DND-41 (cell line): ENCODE measurements around the gene ZFYVE1.

Experiments used
- CTCF ChIP-seq: IDR thresholded peaks from 2 replicates; pipeline ENCODE4 v1.5.1; 2012; ENCODE audit warnings: borderline replicate concordance, low read length, moderate library complexity, mild to moderate bottlenecking; ENCODE audit not compliant: poor library complexity, severe bottlenecking; ENCODE audit errors: extremely low read depth
- EZH2 ChIP-seq: IDR thresholded peaks from 3 replicates; pipeline ENCODE4 v1.6.1; 2012; ENCODE audit warnings: borderline replicate concordance, low read depth, mild to moderate bottlenecking, moderate library complexity, low read length, inconsistent platforms; ENCODE audit not compliant: severe bottlenecking

DNA sequence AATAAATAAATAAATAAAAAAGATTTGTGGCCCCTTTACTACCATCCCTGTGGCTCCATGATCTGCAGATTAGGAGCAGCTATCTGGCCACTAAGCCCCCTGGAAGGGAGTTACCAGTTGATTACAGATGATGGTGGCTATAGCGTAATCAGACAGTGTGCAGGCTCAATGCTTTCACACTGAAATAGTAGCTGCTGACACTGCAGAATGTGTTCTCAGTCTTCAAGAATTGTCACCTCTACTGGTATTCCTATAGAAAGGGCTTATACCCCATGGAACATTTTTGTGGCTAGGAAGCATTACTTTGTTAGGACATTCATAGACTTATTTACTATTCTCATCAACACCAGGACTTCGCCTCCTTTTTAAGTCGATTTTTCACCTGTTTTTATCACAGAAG, 69.7 kb downstream of the ZFYVE1 start:
- TF ChIP-seq CTCF (no peak), EZH2 (no peak)
